ENCODE measurements around the gene MAB21L2. TPM values are rescaled to one million over a fixed set of nuclear protein-coding genes. Genes with fewer than 3 reads are reported as not detected.

MAB21L2 gene
- total RNA-seq, 1 experiment from 2014 or later: not detected

- no peak overlapping the region for H3T11ph ChIP-seq (ENCODE audit: low read length)
- Mint-ChIP-seq H3K9me3 (no peaks in the 10 kb centered on the region), H3K27ac (no peak overlapping the region), H3K4me3 (no peak overlapping the region), H3K4me1 (0 out of 4 replicates have a peak, but pooled peaks cover 0 to 3% of the 10 kb centered on the region in 2 experiments), H3K36me3 (ENCODE audit: insufficient read depth in 1 of 3, low read depth in 3 of 3) (no peaks in the 10 kb centered on the region), H3K27me3 (ENCODE audit: low read depth) (no peaks in the 10 kb centered on the region)
- H4K20me1 ChIP-seq (ENCODE audit: control insufficient read depth, insufficient read depth, insufficient read length): no peaks in the 10 kb centered on the region
- no peak overlapping the region for H4K5ac ChIP-seq (ENCODE audit: insufficient read length, low read depth, low read length)
- H2BK5ac ChIP-seq (ENCODE audit: insufficient read length, low read length): no peak overlapping the region
- H3K79me1 ChIP-seq (ENCODE audit: insufficient read depth, low read depth, low read length, poor library complexity, severe bottlenecking): no peaks in the 10 kb centered on the region
- H3K4ac ChIP-seq (ENCODE audit: low read depth, low read length): no peak overlapping the region
- no peak overlapping the region for H3K9ac ChIP-seq (ENCODE audit: extremely low read depth, insufficient read length, low read length)
- H2BK12ac ChIP-seq (ENCODE audit: insufficient read length, low read depth, low read length): no peak overlapping the region
- no peaks in the 10 kb centered on the region for H3K4me1 ChIP-seq (ENCODE audit: insufficient read depth, low read length)
- WGBS (ENCODE audit: extremely low coverage, insufficient read length, low lambda C conversion rate): no CpG with 5 or more reads among the region's 5 CpGs
- no peaks in the 10 kb centered on the region for H3K27me3 ChIP-seq (ENCODE audit: insufficient read depth, low read length)
- H2AFZ ChIP-seq (ENCODE audit: low read length): no peak overlapping the region
- no peaks in the 10 kb centered on the region for H3K9me3 ChIP-seq (ENCODE audit: control insufficient read depth, low read depth, low read length)
- H3K18ac ChIP-seq (ENCODE audit: insufficient read length, low read depth, low read length): no peak overlapping the region
- H3K27ac ChIP-seq (ENCODE audit: insufficient read length, low read depth, low read length): no peak overlapping the region
- H3K23me2 ChIP-seq (ENCODE audit: insufficient read length, low read depth, low read length, poor library complexity, severe bottlenecking): no peaks in the 10 kb centered on the region
- no peak overlapping the region for H3K23ac ChIP-seq (ENCODE audit: insufficient read length, low read depth, low read length)
- H2BK15ac ChIP-seq (ENCODE audit: low read depth, low read length): no peak overlapping the region
- no peak overlapping the region for H2AK5ac ChIP-seq (ENCODE audit: insufficient read length, low read length)
- no peak overlapping the region for H3K14ac ChIP-seq (ENCODE audit: insufficient read depth, low read length)
- H2BK20ac ChIP-seq (ENCODE audit: low read depth, low read length, poor library complexity, severe bottlenecking): no peak overlapping the region
- no peak overlapping the region for H4K91ac ChIP-seq (ENCODE audit: insufficient read length, low read depth, low read length)
- no peak for DNase-seq
- H2BK120ac ChIP-seq (ENCODE audit: low read depth, low read length, poor library complexity, severe bottlenecking): no peak overlapping the region
- TF ChIP-seq CTCF (conservative IDR thresholded peaks at IDR 0.05): no peak
- H3K56ac ChIP-seq (ENCODE audit: insufficient read length, low read depth, low read length): no peak overlapping the region
- no peak overlapping the region for H4K8ac ChIP-seq (replicated peaks; ENCODE audit: insufficient read length, low read depth, low read length)
- no peak overlapping the region for H3K4me2 ChIP-seq (ENCODE audit: insufficient read depth, insufficient read length, low read length)
- H3K79me2 ChIP-seq (ENCODE audit: insufficient read depth, low read length): no peaks in the 10 kb centered on the region
Observed at GRCh38 chr4:150572704-150573504, 9.0 kb upstream of the MAB21L2 start.

Data from H9 (cell line).